Calu3 (cell line): Measurements from ENCODE around the gene FAM193B. TPM values are rescaled to one million over a fixed set of nuclear protein-coding genes. Genes with fewer than 3 reads are reported as not detected.

Source experiments
- BruUV-seq: library from RNA; stranded (reverse); fragments of 400-500 nt; replicated peaks from 2 replicates; lab custom pipeline; 2021; lab: Mats Ljungman, UMichigan
- CTCF ChIA-PET: fragments of 300-600 bp; sonication (Branson Sonifier 250); formaldehyde crosslinking; loops from one replicate; lab custom pipeline; 2022; ENCODE audit warnings: antibody characterized with exemption; lab: Charles Lee
- DNase-seq: peaks from one replicate; pipeline ENCODE4 v3.0.0; 2022
- H3K27ac Mint-ChIP-seq: one replicate; pipeline ENCODE4 v1.8.0; 2022; ENCODE audit warnings: mixed read lengths; ENCODE audit not compliant: unreplicated experiment
- H3K27me3 Mint-ChIP-seq: one replicate; pipeline ENCODE4 v1.8.0; 2022; ENCODE audit warnings: mixed read lengths; ENCODE audit not compliant: unreplicated experiment
- H3K36me3 Mint-ChIP-seq: one replicate; pipeline ENCODE4 v1.8.0; 2022; ENCODE audit warnings: mild to moderate bottlenecking, moderate library complexity, mixed read lengths; ENCODE audit not compliant: insufficient read depth, unreplicated experiment
- H3K4me1 Mint-ChIP-seq: one replicate; pipeline ENCODE4 v1.8.0; 2022; ENCODE audit warnings: mild to moderate bottlenecking, low read depth, mixed read lengths; ENCODE audit not compliant: unreplicated experiment
- H3K4me3 Mint-ChIP-seq: one replicate; pipeline ENCODE4 v1.8.0; 2022; ENCODE audit warnings: mild to moderate bottlenecking, low read depth, moderate library complexity, mixed read lengths; ENCODE audit not compliant: unreplicated experiment
- H3K9me3 Mint-ChIP-seq: one replicate; pipeline ENCODE4 v1.8.0; 2022; ENCODE audit warnings: low read depth, mixed read lengths; ENCODE audit not compliant: unreplicated experiment
- CTCF ChIP-seq: fragments of 200-600 bp; IDR thresholded peaks from one replicate; pipeline ENCODE4 v1.8.0; 2022; ENCODE audit warnings: antibody characterized with exemption; ENCODE audit not compliant: unreplicated experiment
- intact Hi-C: fragments of 100-400 bp; cut with micrococcal nuclease; formaldehyde crosslinking; loops from one replicate; pipeline ENCODE4 v1.10.0; 2022; ENCODE audit not compliant: unreplicated experiment
- total RNA-seq: library from RNA; stranded (reverse); gene quantifications from 2 replicates; pipeline ENCODE4 v1.2.3, GENCODE V29; 2022

Gene FAM193B
- total RNA-seq, 1 experiment from 2014 or later: 97.0 TPM

- TF ChIP-seq CTCF: no peak
- DNase-seq: no peak
- no peaks in the 10 kb centered on the region for H3K9me3 Mint-ChIP-seq
- H3K4me3 Mint-ChIP-seq: no peak overlapping the region
- no peak overlapping the region for H3K27ac Mint-ChIP-seq
- BruUV-seq: no TSS peak
- H3K27me3 Mint-ChIP-seq: no peaks in the 10 kb centered on the region
- H3K4me1 Mint-ChIP-seq: no peaks in the 10 kb centered on the region
- intact Hi-C loops: no loop called here
- CTCF ChIA-PET: no interaction called here
- H3K36me3 Mint-ChIP-seq: peaks cover 20% of the 10 kb centered on the region
These were observed 23.0 kb downstream of the FAM193B start for GRCh38 chr5:177531209-177531940.

- DNase-seq: no peak
- TF ChIP-seq CTCF: no peak
- Mint-ChIP-seq H3K9me3 (no peaks in the 10 kb centered on the region), H3K4me1 (no peaks in the 10 kb centered on the region), H3K27ac (no peak overlapping the region), H3K27me3 (no peaks in the 10 kb centered on the region), H3K36me3 (peaks cover 20% of the 10 kb centered on the region), H3K4me3 (no peak overlapping the region)
- CTCF ChIA-PET: no interaction called here
- intact Hi-C loops: no loop called here
- no TSS peak for BruUV-seq
These were observed 23.7 kb downstream of the FAM193B start for GRCh38 chr5:177530638-177531037.

- no peak overlapping the region for H3K4me3 Mint-ChIP-seq
- BruUV-seq: no TSS peak
- peaks cover 23% of the 10 kb centered on the region for H3K36me3 Mint-ChIP-seq
- H3K9me3 Mint-ChIP-seq: no peaks in the 10 kb centered on the region
- CTCF ChIA-PET: no interaction called here
- no peak for TF ChIP-seq CTCF
- intact Hi-C loops: no loop called here
- DNase-seq: no peak
- H3K27me3 Mint-ChIP-seq: no peaks in the 10 kb centered on the region
- no peaks in the 10 kb centered on the region for H3K4me1 Mint-ChIP-seq
- H3K27ac Mint-ChIP-seq: no peak overlapping the region
These were observed 24.8 kb downstream of the FAM193B start for GRCh38 chr5:177529247-177530203.

- H3K4me3 Mint-ChIP-seq: no peak overlapping the region
- no peaks in the 10 kb centered on the region for H3K9me3 Mint-ChIP-seq
- intact Hi-C loops: no loop called here
- no peak for DNase-seq
- no peaks in the 10 kb centered on the region for H3K4me1 Mint-ChIP-seq
- TF ChIP-seq CTCF: no peak
- peaks cover 25% of the 10 kb centered on the region for H3K36me3 Mint-ChIP-seq
- H3K27me3 Mint-ChIP-seq: no peaks in the 10 kb centered on the region
- H3K27ac Mint-ChIP-seq: no peak overlapping the region
- no TSS peak for BruUV-seq
- CTCF ChIA-PET: no interaction called here
These were observed 25.7 kb downstream of the FAM193B start for GRCh38 chr5:177528631-177529030.
